Hepatocyte (in vitro differentiated cells): ENCODE results near the gene ABHD16B. TPM values are rescaled to one million over a fixed set of nuclear protein-coding genes. Genes with fewer than 3 reads are reported as not detected.

Experiments used
- DNase-seq: peaks from one replicate; pipeline ENCODE4 v3.0.0-alpha.2; 2016; ENCODE audit warnings: low spot score
- H2AFZ ChIP-seq: fragments of 200-600 bp; sonication (generic); 2 replicates; pipeline ENCODE4 v1.6.0; 2016; ENCODE audit warnings: antibody characterized with exemption, mild to moderate bottlenecking
- H3K27ac ChIP-seq: fragments of 200-600 bp; sonication (generic); 2 replicates; pipeline ENCODE4 v1.5.1; 2016; ENCODE audit warnings: mild to moderate bottlenecking
- H3K27me3 ChIP-seq: fragments of 200-600 bp; sonication (generic); 2 replicates; pipeline ENCODE4 v1.6.1; 2016
- H3K36me3 ChIP-seq: fragments of 200-600 bp; sonication (generic); replicated peaks from 2 replicates; pipeline ENCODE4 v1.5.1; 2016; ENCODE audit warnings: low read depth; ENCODE audit not compliant: insufficient read depth
- H3K4me1 ChIP-seq: fragments of 200-600 bp; sonication (generic); 2 replicates; pipeline ENCODE4 v1.5.1; 2016; ENCODE audit warnings: mild to moderate bottlenecking, moderate library complexity; ENCODE audit not compliant: insufficient read depth
- H3K4me2 ChIP-seq: fragments of 200-600 bp; sonication (generic); 2 replicates; pipeline ENCODE4 v1.6.0; 2016
- H3K4me3 ChIP-seq: fragments of 200-600 bp; sonication (generic); 2 replicates; pipeline ENCODE4 v1.5.1; 2016; ENCODE audit warnings: mild to moderate bottlenecking
- H3K79me2 ChIP-seq: fragments of 200-600 bp; sonication (generic); 2 replicates; pipeline ENCODE4 v1.6.0; 2017; ENCODE audit warnings: mild to moderate bottlenecking
- H3K9me2 ChIP-seq: fragments of 200-600 bp; sonication (generic); replicated peaks from 2 replicates; pipeline ENCODE4 v1.6.0; 2017; ENCODE audit warnings: mild to moderate bottlenecking; ENCODE audit not compliant: insufficient read depth
- H3K9me3 ChIP-seq: fragments of 200-600 bp; sonication (generic); 2 replicates; pipeline ENCODE4 v1.5.1; 2016; ENCODE audit warnings: low read depth, mild to moderate bottlenecking
- H4K20me1 ChIP-seq: fragments of 200-600 bp; sonication (generic); 2 replicates; pipeline ENCODE4 v1.6.0; 2016; ENCODE audit warnings: mild to moderate bottlenecking; ENCODE audit not compliant: insufficient read depth, poor library complexity, severe bottlenecking
- EZH2 ChIP-seq: fragments of 200-600 bp; sonication (generic); IDR thresholded peaks from 2 replicates; pipeline ENCODE4 v1.6.1; 2016; ENCODE audit warnings: antibody characterized with exemption, mild to moderate bottlenecking, borderline replicate concordance
- EZH2phosphoT487 ChIP-seq: fragments of 200-600 bp; sonication (generic); IDR thresholded peaks from one replicate; pipeline ENCODE4 v1.6.1; 2018; ENCODE audit warnings: antibody characterized with exemption, mild to moderate bottlenecking, low read depth, moderate library complexity; ENCODE audit not compliant: unreplicated experiment, severe bottlenecking
- WGBS: methylation state at CpG from one replicate; pipeline ENCODE4 v1.1.6; 2016; ENCODE audit warnings: low lambda C conversion rate; ENCODE audit errors: missing lambda C conversion rate; 5-methylcytosine and 5-hydroxymethylcytosine counted together
- polyA plus RNA-seq: library from polyadenylated mRNA; unstranded; fragments of >200 nt; fragmentation: Nextera tagmentation; extraction: Ambion mirVana; gene quantifications from 2 replicates; pipeline ENCODE4 v1.2.1, GENCODE V29; 2016
- total RNA-seq: library from RNA; depleted of rRNA; stranded (reverse); fragments of >200 nt; gene quantifications from 2 replicates; pipeline ENCODE4 v1.2.3, GENCODE V29; 2014
- TF ChIP-seq, protein P1 (sequence below): fragments of 200-600 bp; sonication (generic); IDR thresholded peaks from 2 replicates; pipeline ENCODE4 v1.5.1; 2016; ENCODE audit warnings: antibody characterized with exemption, mild to moderate bottlenecking; ENCODE audit not compliant: poor library complexity

The ABHD16B gene
- total and polyA plus RNA-seq, 2 experiments from 2014 or later: 0.68 TPM; not detected in 1

- TF ChIP-seq EZH2phosphoT487: no peak
- TF ChIP-seq EZH2: no peak
- TF ChIP-seq, protein P1, sequence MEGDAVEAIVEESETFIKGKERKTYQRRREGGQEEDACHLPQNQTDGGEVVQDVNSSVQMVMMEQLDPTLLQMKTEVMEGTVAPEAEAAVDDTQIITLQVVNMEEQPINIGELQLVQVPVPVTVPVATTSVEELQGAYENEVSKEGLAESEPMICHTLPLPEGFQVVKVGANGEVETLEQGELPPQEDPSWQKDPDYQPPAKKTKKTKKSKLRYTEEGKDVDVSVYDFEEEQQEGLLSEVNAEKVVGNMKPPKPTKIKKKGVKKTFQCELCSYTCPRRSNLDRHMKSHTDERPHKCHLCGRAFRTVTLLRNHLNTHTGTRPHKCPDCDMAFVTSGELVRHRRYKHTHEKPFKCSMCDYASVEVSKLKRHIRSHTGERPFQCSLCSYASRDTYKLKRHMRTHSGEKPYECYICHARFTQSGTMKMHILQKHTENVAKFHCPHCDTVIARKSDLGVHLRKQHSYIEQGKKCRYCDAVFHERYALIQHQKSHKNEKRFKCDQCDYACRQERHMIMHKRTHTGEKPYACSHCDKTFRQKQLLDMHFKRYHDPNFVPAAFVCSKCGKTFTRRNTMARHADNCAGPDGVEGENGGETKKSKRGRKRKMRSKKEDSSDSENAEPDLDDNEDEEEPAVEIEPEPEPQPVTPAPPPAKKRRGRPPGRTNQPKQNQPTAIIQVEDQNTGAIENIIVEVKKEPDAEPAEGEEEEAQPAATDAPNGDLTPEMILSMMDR: no peak
- DNase-seq: no peak
- no peaks in the 10 kb centered on the region for H3K36me3 ChIP-seq
- no peaks in the 10 kb centered on the region for H3K9me2 ChIP-seq
- H3K4me3 ChIP-seq: no peak overlapping the region
- no peak overlapping the region for H3K27ac ChIP-seq
- WGBS: 53% methylated on average over 7 of the region's 7 CpGs
- no peaks in the 10 kb centered on the region for H3K9me3 ChIP-seq
- H4K20me1 ChIP-seq: no peaks in the 10 kb centered on the region
- H3K4me1 ChIP-seq: peaks cover 40% of the 10 kb centered on the region
- no peak overlapping the region for H3K4me2 ChIP-seq
- H3K79me2 ChIP-seq: peaks cover 3% of the 10 kb centered on the region
- peaks cover 23% of the 10 kb centered on the region for H3K27me3 ChIP-seq
- H2AFZ ChIP-seq: no peak overlapping the region
Measured at GRCh38 chr20:63859166-63859699, 2.1 kb upstream of the ABHD16B start.

DNA sequence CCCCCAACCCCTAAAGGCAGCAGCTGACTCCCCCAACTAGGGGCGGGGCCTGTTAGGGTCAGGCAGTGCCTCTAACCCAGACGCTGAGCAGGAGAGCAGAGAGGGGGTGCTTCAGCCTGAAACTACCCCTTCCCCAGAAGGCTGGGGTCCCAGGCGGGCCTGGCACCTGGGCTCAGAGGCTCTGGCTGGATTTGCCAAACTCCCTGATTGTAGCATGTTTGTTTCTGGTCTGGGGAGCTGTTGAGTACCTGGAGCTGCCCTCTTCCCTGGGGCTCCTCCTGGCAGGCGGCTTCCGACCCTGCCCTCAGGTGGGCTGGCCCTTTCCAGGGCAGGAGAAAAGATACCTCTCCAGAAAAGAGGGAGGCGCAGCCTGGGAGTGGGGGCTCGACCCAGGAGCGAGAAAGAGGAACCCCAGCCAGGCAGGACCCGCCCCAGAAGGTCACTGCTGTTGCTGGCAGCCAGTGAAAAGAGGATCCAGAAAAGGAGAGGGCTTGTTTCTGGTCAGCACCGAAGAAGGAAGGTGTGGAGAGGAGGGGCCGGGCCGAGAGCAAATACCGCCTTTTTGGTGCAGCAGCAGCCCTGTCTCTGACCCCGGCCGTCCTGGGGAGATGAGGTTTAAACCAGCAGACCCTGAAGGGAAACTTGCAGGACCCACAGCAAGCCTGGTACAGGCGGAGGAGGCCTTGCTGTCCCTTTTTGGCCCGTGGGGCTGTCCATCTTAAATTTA lies 810 bp upstream of the ABHD16B start:
- H3K4me1 ChIP-seq: peaks cover 28% of the 10 kb centered on the region
- H3K9me3 ChIP-seq: no peaks in the 10 kb centered on the region
- no peaks in the 10 kb centered on the region for H4K20me1 ChIP-seq

DNA sequence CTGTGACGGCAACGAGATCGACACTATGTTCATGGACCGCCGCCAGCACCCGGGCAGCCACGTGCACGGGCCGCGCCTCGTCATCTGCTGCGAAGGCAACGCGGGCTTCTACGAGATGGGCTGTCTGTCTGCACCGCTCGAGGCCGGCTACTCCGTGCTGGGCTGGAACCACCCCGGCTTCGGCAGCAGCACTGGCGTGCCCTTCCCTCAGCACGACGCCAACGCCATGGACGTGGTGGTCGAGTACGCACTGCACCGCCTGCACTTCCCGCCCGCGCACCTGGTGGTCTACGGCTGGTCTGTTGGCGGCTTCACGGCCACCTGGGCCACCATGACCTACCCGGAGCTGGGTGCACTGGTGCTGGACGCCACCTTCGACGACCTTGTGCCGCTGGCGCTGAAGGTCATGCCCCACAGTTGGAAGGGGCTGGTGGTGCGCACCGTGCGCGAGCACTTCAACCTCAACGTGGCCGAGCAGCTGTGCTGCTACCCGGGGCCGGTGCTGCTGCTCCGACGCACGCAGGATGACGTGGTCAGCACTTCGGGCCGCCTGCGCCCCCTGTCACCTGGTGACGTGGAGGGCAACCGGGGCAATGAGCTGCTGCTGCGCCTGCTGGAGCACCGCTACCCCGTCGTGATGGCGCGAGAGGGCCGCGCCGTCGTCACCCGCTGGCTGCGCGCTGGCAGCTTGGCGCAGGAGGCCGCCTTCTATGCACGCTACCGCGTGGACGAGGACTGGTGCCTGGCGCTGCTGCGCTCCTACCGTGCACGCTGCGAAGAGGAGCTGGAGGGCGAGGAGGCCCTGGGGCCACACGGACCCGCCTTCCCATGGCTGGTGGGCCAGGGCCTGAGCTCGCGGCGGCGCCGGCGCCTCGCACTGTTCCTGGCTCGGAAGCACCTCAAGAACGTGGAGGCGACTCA lies 943 bp downstream of the ABHD16B start:
- Histone ChIP-seq H3K27me3 (no peaks in the 10 kb centered on the region), H3K9me3 (no peaks in the 10 kb centered on the region), H3K27ac (no peak overlapping the region), H2AFZ (no peak overlapping the region), H3K4me1 (peaks cover 33% of the 10 kb centered on the region), H3K9me2 (no peaks in the 10 kb centered on the region), H3K4me2 (no peak overlapping the region), H3K79me2 (peaks cover 19% of the 10 kb centered on the region), H3K36me3 (no peaks in the 10 kb centered on the region), H3K4me3 (no peak overlapping the region), H4K20me1 (peaks cover 2% of the 10 kb centered on the region)
- TF ChIP-seq, protein P1: no peak
- TF ChIP-seq EZH2 (no peak), EZH2phosphoT487 (no peak)
- WGBS: 97% methylated on average over 87 of the region's 95 CpGs
- no peak for DNase-seq

More for the DNA sequence above, 810 bp upstream of the ABHD16B start:
- Histone ChIP-seq H3K27ac (no peak overlapping the region), H3K36me3 (no peaks in the 10 kb centered on the region), H3K27me3 (peaks cover 11% of the 10 kb centered on the region), H3K4me2 (no peak overlapping the region), H2AFZ (no peak overlapping the region), H3K79me2 (peaks cover 3% of the 10 kb centered on the region), H3K4me3 (no peak overlapping the region), H3K9me2 (no peaks in the 10 kb centered on the region)
- DNase-seq: no peak
- 72% methylated on average over 17 of the region's 17 CpGs for WGBS
- no peak for TF ChIP-seq EZH2phosphoT487
- no peak for TF ChIP-seq EZH2
- TF ChIP-seq, protein P1: no peak
